ENCODE results near the gene ARID3A.
"Not testable (repeated sequence)": the region's sequence is repeated elsewhere in the genome, so short reads cannot be mapped to it uniquely, and the experiment has no call there.

ARID3A gene

DNA sequence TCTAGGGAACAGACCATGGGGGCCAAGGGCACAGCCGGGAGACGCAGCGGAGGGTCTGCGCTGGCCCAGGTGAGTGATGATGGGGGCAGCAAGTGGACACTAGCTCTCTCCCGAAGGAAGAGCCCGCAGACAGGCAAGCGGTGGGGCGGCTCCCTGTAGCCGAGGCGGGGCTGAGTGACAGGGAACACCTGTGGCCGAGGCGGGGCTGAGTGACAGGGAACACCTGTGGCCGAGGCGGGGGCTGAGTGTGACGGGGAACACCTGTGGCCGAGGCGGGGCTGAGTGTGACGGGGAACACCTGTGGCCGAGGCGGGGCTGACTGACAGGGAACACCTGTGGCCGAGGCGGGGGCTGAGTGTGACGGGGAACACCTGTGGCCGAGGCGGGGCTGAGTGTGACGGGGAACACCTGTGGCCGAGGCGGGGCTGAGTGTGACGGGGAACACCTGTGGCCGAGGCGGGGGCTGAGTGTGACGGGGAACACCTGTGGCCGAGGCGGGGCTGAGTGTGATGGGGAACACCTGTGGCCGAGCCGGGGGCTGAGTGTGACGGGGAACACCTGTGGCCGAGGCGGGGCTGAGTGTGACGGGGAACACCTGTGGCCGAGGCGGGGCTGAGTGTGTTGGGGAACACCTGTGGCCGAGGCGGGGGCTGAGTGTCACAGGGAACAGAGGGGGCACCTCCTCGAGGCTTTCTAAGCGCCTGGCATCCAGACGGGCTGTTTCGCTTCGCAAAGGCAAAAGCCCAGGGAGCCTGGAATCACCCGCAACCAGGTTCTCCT, 34.2 kb upstream of the ARID3A start:
- not testable (repeated sequence) for DNase-seq

GRCh38 chr19:892243-892893, 33.5 kb upstream of the ARID3A start:
- DNase-seq: peak; percentile 30

GRCh38 chr19:892894-893689, 32.7 kb upstream of the ARID3A start, which contains the start of the genes MED16 and RNU6-9:
TSS of gene MED16 (minus strand) at chr19:893187. CDS start at chr19:891131, 2,056 bp downstream.
TSS of gene RNU6-9 (plus strand) at chr19:893484.
- DNase-seq: peak; percentile 93

DNA sequence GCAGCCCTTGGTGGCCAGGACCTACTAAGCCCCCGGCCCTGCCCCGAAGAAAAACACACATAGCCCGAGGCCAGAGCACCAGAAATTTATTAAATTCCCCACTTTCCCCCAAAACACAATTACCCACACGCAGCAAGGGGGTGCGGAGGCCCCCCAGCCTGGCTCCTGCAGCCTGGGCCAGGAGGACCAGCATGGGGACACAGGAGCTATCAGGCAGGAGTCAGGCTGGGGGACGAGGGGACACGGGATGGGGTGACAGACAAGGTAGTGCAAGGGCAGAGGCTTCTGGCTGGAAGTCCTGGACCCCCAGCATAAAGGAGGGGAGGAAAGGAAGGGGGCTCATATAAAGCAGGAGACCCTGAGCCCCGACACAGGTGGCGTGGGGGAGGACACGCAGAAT, 29.4 kb upstream of the ARID3A start:
- DNase-seq: no peak

DNA sequence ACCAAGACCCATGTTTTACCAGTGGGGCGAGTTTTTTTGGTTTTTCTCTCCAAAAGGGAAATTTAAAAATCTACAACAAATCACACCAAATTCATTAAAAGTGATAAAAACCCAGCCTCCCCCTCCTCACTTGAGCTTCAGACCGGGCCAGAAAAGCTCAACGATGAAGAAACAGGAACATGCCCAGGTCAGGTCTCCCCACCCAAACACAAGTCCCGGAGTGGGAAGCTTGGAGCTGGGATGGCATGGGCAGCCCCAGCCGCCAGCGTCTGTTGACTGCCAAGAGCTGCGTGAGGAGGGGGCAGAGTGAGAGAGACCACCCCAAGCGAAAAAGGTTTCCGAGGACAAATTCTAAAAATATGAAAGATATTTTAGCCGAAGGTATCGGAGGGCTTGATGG, 28.8 kb upstream of the ARID3A start:
- no peak for DNase-seq

DNA sequence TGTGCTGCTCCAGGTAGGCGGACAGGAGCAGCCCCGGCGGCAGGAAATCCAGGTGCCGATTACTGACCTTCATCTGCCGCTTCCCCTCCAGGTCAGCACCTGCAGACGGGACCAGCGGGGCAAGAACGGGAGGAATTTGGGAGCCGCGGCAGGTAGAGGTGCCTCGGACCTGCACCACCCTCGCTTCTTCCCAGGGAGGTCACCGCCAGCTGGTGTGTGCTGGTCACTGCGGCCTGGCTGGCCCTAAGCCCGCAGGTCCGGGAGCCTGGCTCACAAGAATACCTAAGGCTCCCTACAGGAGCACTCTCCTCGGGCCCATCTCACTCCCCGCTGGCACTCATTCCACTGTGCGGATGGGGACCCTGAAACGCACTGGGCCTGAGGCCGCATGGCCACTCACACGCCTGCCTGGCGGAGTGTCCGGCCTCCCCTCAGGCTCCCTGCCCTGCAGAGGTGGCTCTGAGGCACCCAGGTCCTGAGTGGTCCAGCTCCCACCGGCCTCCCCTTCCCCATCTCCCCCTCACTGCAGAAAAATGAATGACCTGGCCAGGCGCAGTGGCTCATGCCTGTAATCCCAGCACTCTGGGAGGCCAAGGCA, 28.3 kb upstream of the ARID3A start:
- no peak for DNase-seq

DNA sequence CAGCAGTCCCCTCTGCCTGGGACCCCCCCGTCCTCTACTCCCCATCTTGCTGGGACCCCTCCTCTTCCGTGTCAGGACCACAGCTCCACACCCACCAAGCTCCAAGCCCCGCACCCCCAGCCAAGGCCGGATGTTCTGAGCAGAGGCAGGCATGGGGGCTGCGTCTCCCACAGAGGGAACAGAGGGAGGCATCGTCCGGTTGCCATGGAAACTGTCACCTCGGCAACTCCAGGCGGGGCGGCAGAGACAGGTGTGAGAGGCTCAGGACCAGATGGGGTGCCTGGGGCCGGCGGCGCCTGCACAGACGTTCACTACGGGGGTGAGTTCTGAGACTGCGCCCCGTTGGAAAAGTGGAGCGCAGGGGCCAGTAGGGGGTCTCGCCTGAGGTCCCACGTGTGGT, 27.2 kb upstream of the ARID3A start:
- no peak for DNase-seq

GRCh38 chr19:899336-900042, 26.3 kb upstream of the ARID3A start:
- DNase-seq: no peak

DNA sequence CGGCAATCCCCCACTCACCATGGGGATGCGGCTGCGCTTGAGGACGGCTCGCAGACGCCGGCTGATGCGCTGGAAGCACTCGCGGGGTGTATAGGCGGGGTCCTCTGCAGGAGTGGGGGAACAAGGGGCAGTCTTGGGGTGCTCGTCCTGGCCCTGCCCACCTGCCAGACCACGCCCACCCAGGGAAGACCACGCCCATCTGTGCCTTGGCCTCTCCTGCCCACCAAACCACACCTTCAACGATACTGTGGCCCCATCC, 25.9 kb upstream of the ARID3A start:
- DNase-seq: no peak

DNA sequence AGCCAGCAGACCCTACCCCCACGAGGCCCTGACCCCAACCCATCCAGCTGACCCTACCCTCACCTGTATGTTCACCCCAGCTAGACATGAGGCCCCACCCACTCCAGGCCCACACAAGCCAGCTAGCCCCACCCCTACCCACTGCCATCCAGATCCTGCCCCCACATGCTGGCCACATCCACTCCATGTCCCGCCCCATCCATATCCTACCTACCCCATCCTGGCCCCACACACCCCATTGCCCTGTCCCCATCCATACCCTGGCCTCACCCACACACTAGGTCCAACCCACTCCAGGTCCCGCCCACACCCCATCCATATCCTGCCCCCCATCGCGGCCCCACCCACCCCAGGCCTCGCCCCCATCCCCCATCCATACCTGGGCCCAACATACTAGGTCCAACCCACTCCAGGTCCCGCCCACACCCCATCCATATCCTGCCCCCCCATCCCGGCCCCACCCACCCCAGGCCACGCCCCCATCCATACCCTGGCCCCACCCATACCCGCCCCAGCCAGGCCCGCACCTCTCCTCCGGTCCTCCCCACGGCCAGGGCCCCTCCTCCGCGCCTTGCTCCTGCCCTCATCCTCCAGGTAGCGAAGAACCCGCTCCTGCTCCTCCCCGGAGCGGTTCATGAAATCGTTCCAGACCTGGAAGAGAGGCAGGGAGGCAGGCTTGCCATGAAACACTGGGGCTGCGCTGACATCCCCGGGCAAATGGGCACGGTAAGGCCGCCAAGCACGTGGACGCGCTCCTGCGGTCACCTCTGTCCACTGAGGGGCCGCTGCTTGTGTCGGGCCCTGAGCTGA, 25.3 kb upstream of the ARID3A start:
- DNase-seq: peak; percentile 45

- no peak for DNase-seq
These were observed 24.4 kb upstream of the ARID3A start for GRCh38 chr19:901216-902092.

GRCh38 chr19:902093-902370, 23.8 kb upstream of the ARID3A start:
- DNase-seq: no peak

- DNase-seq: no peak
These were observed 23.2 kb upstream of the ARID3A start for GRCh38 chr19:902446-903226.

DNA sequence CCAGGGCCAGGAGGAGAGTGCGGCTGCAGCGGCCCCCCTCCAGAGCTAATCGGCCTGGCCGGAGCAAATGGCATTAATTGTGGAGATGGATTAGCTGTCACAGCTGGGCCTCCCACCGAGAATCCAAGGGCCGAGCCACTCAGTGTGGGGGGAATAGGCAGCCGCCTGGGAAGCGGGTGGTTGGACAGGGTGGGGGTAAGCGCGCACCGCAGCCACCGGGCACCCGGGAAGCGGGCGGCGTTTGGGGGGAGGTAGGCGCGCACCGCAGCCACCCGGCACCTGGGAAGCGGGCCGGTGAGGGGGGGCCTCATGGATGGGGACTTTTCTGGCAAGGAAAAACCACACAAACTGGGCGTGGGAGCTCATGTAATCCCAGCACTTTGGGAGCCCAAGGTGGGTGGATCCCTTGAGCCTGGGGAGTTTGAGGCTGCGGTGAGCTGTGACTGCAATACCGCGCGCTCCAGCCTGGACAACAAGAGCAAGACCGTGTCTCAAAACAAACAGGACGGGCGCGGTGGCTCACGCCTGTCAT, 22.5 kb upstream of the ARID3A start:
- DNase-seq: no peak

DNA sequence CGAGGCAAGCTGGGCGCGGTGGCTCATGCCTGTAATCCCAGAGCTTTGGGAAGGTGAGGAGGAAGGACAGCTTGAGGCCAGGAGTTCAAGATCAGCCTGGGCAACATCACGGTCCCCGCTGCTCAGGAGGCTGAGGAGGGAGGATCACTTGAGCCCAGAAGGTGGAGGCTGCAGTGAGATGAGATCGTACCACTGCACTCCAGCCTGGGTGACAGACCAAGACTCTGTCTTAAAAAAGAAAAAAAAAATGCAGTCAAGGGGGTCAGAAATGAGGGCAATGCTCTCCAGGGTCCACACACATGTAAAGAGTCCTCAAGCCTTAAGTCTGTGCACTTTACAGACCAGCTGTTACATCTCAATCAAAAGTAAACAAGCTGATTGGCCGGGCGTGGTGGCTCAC, 21.3 kb upstream of the ARID3A start:
- no peak for DNase-seq

GRCh38 chr19:906480-906879, 19.4 kb upstream of the ARID3A start:
- no peak for DNase-seq

- DNase-seq: no peak
These were observed 18.5 kb upstream of the ARID3A start for GRCh38 chr19:907183-907853.

DNA sequence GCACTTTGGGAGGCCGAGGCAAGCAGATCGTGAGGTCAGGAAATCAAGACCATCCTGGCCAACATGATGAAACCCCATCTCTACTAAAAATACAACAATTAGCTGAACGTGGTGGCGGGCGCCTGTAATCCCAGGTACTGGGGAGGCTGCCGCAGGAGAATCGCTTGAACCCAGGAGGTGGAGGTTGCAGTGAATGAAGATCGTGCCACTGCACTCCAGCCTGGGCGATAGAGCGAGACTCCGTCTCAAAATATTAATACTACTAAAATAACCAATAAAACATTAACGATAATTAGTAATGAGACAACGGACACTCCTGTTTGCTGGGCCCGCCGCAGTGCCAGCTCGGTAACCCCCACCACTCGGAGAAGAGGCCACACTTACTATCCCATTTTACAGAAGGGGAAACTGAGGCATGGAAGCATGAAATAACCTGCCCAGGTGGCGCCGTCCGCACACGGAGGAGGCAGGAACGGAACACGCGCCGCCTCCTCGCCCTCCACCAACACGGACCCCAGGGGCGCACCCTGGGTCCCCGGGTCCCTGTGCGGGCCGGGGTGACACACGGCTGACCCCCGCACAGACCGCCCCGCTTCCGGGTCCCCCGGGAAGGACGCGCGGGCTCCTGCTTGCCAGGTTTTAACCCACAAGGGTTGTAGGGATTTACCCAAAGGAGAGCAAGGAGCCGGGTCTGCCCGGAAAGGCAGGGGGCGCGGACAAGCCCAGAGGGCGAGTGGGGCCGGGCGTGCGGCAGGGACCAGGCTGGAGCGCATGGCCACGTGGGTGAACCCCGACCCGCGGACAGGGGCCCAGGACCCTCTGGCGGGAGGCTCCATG, 14.4 kb upstream of the ARID3A start:
- no peak for DNase-seq

Data from activated CD4-positive, alpha-beta T cell treated with anti-CD3 and anti-CD28 coated beads, Interleukin-2, Interleukin-6, amounts not matched to agents 100 ng/mL and 50 ng/mL, durations not matched to agents 16 hours and 8 hours (primary cell).